Measurements from ENCODE around the gene RSPH10B2. TPM values are rescaled to one million over a fixed set of nuclear protein-coding genes. Genes with fewer than 3 reads are reported as not detected.
A peak's percentile ranks its signal among the peaks of the same experiment; 100 is the strongest.
"Not testable (repeated sequence)": the region's sequence is repeated elsewhere in the genome, so short reads cannot be mapped to it uniquely, and the experiment has no call there.

Gene RSPH10B2
- 1 to 10 TPM in 1 of 2 experiments, under 1 TPM in 1; 0.14 to 1.0 TPM for total RNA-seq

DNA sequence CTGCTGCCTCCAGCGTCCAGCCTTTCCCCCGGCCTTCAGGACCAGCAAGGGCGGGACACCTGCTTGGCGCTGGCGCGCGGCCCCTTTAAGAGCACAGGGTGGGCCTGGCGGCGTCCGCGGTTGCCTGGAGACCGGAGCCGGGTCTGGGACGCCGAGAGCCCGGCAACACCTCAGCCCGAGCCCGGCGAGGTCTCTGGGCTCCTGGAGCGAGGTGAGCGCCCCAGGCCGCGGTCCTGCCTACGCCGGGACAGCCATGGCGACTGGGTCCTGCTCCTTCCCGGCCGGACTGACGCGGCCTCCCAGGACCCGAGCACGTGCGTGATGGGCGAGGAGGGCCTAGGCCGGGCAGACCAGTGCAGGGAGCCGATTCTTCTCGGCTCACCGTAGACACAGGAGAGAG, at the start of gene RSPH10B2:
RSPH10B2 (plus strand) TSS at position 140 of the 400 bp plus-strand sequence. CDS start 3,575 bp downstream, outside the sequence.
- H3K4me1 Mint-ChIP-seq, H3K27me3 Mint-ChIP-seq, H3K9me3 Mint-ChIP-seq, H3K36me3 Mint-ChIP-seq, H3K27ac Mint-ChIP-seq, DNase-seq, POLR2A ChIA-PET, H3K4me3 Mint-ChIP-seq: not testable (repeated sequence)
- peak; percentile 20 for ATAC-seq (ENCODE audit: low read depth)

DNA sequence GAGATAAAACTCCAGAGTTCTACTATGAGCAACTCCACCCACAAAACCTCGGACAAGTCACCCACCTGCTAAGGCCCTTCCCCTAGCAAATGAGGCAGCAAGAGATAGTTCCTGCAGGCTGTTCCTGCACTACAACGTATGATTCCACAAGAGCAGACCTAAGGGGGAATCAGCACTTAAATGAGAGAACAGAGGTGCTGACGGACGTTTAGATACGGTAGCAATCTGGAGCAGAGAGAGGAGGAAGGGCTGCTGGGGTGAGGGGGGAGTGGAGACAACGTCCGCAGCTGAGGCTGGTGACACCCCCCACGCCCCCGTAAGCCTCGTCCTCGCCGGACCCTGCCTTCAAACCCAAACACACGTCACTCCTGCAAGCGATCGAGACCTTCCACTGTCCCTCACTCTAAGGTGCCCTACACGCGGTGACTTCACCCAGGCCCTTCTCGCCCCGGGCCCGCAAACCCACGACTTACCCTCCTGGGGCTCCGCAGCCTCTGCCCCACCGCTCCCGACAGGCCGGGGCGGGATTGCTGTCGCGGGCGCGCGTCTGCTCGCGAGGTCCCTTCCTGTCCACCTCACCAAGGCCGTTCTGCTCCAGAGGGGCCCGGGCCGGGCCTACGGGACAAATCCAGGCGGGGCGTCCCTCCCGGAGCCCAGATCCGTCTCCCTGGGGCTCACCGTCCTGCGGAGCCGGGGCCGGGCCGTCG, 47.8 kb upstream of the RSPH10B2 start:
- DNase-seq: peak; percentile 61
- Mint-ChIP-seq H3K9me3 (peaks cover 35% of the 10 kb centered on the region), H3K4me3 (peak overlapping the region; percentile 90), H3K27ac (peak overlapping the region; percentile 87), H3K36me3 (peaks cover 35% of the 10 kb centered on the region), H3K4me1 (peaks cover 31% of the 10 kb centered on the region), H3K27me3 (no peaks in the 10 kb centered on the region)
- peak; percentile 45 for ATAC-seq (ENCODE audit: low read depth)
- POLR2A ChIA-PET: no interaction called here

DNA sequence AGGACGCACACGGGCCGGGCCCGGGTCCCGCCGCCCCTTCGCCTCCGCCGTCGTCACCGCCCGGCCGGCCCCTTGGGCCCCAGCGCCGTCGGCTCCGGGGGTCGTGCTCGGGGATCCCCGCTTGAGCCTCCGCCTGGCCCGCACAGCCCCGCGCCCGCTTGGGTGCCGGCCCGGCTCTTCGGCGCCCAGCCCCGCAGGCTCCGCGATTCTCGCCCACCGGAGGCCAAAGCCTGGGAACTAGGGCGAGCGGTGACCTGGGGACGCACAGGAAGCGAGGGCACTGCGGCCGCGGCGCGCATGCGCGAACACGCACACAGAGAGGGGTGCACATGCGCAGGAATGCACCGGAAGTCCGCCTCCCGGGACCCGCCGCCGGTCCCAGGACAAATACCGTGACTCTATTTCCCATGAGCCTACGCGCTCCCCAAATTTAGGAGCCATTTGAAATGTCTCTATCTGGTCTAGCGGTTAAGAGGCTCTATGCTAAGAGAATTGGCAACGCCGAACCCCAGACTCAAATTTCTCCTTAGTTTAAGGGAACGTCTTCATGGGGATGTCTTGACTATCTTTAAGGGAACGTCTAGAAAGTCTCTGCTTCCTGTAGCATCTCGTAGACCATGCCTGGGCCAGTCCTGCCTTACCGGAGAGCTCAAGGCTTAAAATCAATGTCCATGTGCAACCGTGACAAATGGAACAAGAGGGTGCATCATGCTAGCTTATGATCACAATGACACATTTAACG, 47.1 kb upstream of the RSPH10B2 start, which contains the start of gene ZNF12:
ZNF12 (minus strand) TSS at position 282 of the 742 bp plus-strand sequence. CDS start 1,774 bp downstream, outside the sequence.
- H3K27ac Mint-ChIP-seq: peak within 1 kb of the TSS; percentile 87
- H3K4me1 Mint-ChIP-seq: peaks cover 28% of the 10 kb centered on the region
- H3K27me3 Mint-ChIP-seq: no peaks in the 10 kb centered on the region
- peaks cover 32% of the 10 kb centered on the region for H3K9me3 Mint-ChIP-seq
- DNase-seq: peak; percentile 96
- peak within 1 kb of the TSS; percentile 90 for H3K4me3 Mint-ChIP-seq
- peak; percentile 95 for ATAC-seq (ENCODE audit: low read depth)
- H3K36me3 Mint-ChIP-seq: peaks cover 35% of the 10 kb centered on the region
- POLR2A ChIA-PET: interaction anchor here (0.6 kb wide), 1 partner anchor 357 kb away, joined by 5 read pairs; no protein-coding TSS in a partner anchor

GRCh38 chr7:6708304-6708703, 45.6 kb upstream of the RSPH10B2 start:
- Mint-ChIP-seq H3K4me3 (no peak overlapping the region), H3K36me3 (peaks cover 28% of the 10 kb centered on the region), H3K9me3 (peaks cover 23% of the 10 kb centered on the region), H3K27me3 (peaks cover 2% of the 10 kb centered on the region), H3K27ac (no peak overlapping the region), H3K4me1 (peaks cover 19% of the 10 kb centered on the region)
- POLR2A ChIA-PET: no interaction called here
- no peak for ATAC-seq (ENCODE audit: low read depth)
- DNase-seq: no peak

- Mint-ChIP-seq H3K36me3 (peaks cover 16% of the 10 kb centered on the region), H3K27ac (no peak overlapping the region), H3K4me1 (peaks cover 13% of the 10 kb centered on the region), H3K4me3 (no peak overlapping the region), H3K9me3 (peaks cover 16% of the 10 kb centered on the region), H3K27me3 (peaks cover 4% of the 10 kb centered on the region)
- DNase-seq (no peak), ATAC-seq (ENCODE audit: low read depth) (no peak)
- POLR2A ChIA-PET: no interaction called here
Observed at GRCh38 chr7:6709808-6710207, 44.1 kb upstream of the RSPH10B2 start.

GRCh38 chr7:6714360-6714759, 39.5 kb upstream of the RSPH10B2 start:
- Mint-ChIP-seq H3K4me1 (peaks cover 8% of the 10 kb centered on the region), H3K36me3 (no peaks in the 10 kb centered on the region), H3K27ac (no peak overlapping the region), H3K9me3 (peaks cover 2% of the 10 kb centered on the region), H3K4me3 (no peak overlapping the region), H3K27me3 (peaks cover 13% of the 10 kb centered on the region)
- ATAC-seq (ENCODE audit: low read depth) (no peak), DNase-seq (no peak)
- POLR2A ChIA-PET: no interaction called here

- H3K9me3 Mint-ChIP-seq; H3K27ac Mint-ChIP-seq; H3K4me1 Mint-ChIP-seq; DNase-seq; H3K4me3 Mint-ChIP-seq; ATAC-seq (ENCODE audit: low read depth); H3K36me3 Mint-ChIP-seq; POLR2A ChIA-PET: not testable (repeated sequence)
- peaks cover 13% of the 10 kb centered on the region for H3K27me3 Mint-ChIP-seq
Observed at GRCh38 chr7:6715898-6716297, 38.0 kb upstream of the RSPH10B2 start.

- no peaks in the 10 kb centered on the region for H3K36me3 Mint-ChIP-seq
- DNase-seq (no peak), ATAC-seq (ENCODE audit: low read depth) (no peak)
- POLR2A ChIA-PET: no interaction called here
- no peaks in the 10 kb centered on the region for H3K9me3 Mint-ChIP-seq
- peaks cover 8% of the 10 kb centered on the region for H3K4me1 Mint-ChIP-seq
- H3K27me3 Mint-ChIP-seq: peaks cover 14% of the 10 kb centered on the region
- H3K4me3 Mint-ChIP-seq: no peak overlapping the region
- H3K27ac Mint-ChIP-seq: no peak overlapping the region
Observed at GRCh38 chr7:6718124-6718523, 35.8 kb upstream of the RSPH10B2 start.

GRCh38 chr7:6724351-6724750, 29.6 kb upstream of the RSPH10B2 start:
- H3K9me3 Mint-ChIP-seq; POLR2A ChIA-PET; H3K4me3 Mint-ChIP-seq; DNase-seq; H3K27ac Mint-ChIP-seq; ATAC-seq (ENCODE audit: low read depth); H3K4me1 Mint-ChIP-seq; H3K36me3 Mint-ChIP-seq; H3K27me3 Mint-ChIP-seq: not testable (repeated sequence)

DNA sequence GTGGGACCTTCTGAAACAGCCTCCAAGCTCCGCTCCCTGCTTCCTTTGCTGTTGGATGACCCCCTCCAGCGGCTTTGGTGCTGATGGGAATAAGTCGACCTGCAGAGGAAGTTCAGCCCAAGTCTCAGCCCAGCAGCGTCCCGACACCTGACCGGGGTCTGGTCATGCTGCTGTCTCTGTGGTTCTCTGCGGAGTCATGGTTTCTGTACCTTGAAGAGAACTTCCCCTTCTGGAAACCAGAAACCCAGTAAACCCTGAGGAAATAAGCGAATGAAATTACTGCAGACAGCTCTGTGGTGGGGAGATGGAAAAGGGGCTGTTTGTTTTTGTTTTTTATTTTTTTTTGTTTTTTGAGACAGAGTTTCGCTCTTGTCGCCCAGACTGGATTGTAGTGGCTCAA, 28.9 kb upstream of the RSPH10B2 start:
- Mint-ChIP-seq H3K27me3 (peaks cover 7% of the 10 kb centered on the region), H3K4me1 (peaks cover 7% of the 10 kb centered on the region), H3K27ac (no peak overlapping the region), H3K4me3 (no peak overlapping the region), H3K36me3 (peaks cover 3% of the 10 kb centered on the region), H3K9me3 (peaks cover 4% of the 10 kb centered on the region)
- ATAC-seq (ENCODE audit: low read depth) (no peak), DNase-seq (no peak)
- POLR2A ChIA-PET: no interaction called here

DNA sequence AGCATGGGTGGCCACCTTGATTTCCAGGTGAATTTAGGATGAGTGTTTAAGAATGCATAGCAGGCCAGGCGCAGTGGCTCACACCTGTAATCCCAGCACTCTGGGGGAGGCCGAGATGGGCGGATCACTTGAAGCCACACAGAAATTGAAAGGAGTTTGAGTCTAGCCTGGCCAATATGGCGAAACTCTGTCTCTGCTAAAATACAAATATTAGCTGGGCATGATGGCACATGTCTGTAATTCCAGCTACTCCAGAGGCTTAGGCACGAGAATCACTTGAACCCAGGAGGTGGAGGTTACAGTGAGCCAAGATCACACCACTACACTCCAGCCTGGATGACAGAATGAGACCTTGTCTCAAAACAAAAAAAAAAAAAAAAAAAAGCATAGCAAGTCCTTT, 27.6 kb upstream of the RSPH10B2 start:
- H3K9me3 Mint-ChIP-seq; H3K4me3 Mint-ChIP-seq; ATAC-seq (ENCODE audit: low read depth); H3K36me3 Mint-ChIP-seq; H3K27me3 Mint-ChIP-seq; H3K27ac Mint-ChIP-seq; H3K4me1 Mint-ChIP-seq; DNase-seq; POLR2A ChIA-PET: not testable (repeated sequence)

DNA sequence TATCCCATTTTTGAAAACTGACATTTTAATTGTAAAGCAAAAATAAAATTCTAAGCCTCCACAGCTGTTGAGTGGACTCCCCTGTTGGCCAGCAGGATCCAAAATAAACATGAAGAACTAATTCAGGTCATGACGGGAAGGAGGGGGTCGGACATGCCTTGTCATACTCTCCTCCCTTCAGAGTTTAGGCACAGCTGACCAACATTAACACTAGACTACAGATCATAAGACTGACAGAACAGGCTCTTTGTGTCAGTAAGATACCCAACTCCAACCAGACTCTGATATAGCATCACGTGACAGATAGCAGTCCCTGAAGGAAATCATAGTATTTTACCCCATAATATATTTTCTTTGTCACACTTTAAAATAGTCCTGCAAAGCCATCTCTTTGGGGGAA, 26.2 kb upstream of the RSPH10B2 start:
- ATAC-seq (ENCODE audit: low read depth) (no peak), DNase-seq (no peak)
- no peak overlapping the region for H3K4me3 Mint-ChIP-seq
- peaks cover 10% of the 10 kb centered on the region for H3K4me1 Mint-ChIP-seq
- H3K27me3 Mint-ChIP-seq: peaks cover 4% of the 10 kb centered on the region
- POLR2A ChIA-PET: no interaction called here
- peaks cover 4% of the 10 kb centered on the region for H3K9me3 Mint-ChIP-seq
- no peak overlapping the region for H3K27ac Mint-ChIP-seq
- peaks cover 14% of the 10 kb centered on the region for H3K36me3 Mint-ChIP-seq

- POLR2A ChIA-PET: interaction anchor here (0.9 kb wide), 1 partner anchor 9 kb away, joined by 3 read pairs; no protein-coding TSS in a partner anchor
- H3K9me3 Mint-ChIP-seq; H3K27me3 Mint-ChIP-seq; ATAC-seq (ENCODE audit: low read depth); DNase-seq: not testable (repeated sequence)
- H3K27ac Mint-ChIP-seq: peak overlapping the region; percentile 89
- peaks cover 12% of the 10 kb centered on the region for H3K4me1 Mint-ChIP-seq
- H3K36me3 Mint-ChIP-seq: peaks cover 23% of the 10 kb centered on the region
- peak overlapping the region; percentile 92 for H3K4me3 Mint-ChIP-seq
Observed at GRCh38 chr7:6728893-6729491, 24.9 kb upstream of the RSPH10B2 start.

Data from activated naive CD8-positive, alpha-beta T cell treated with anti-CD3 and anti-CD28 coated beads, Interleukin-2, amount 10 ng/mL, durations not matched to agents 7 days and 5 days (primary cell).